NCI-H1092 (cell line): ENCODE measurements around the gene ANKRD10.

Experiments used
- DNase-seq: peaks from one replicate; lab custom pipeline; 2025; lab: John Stamatoyannopoulos, UW

The ANKRD10 gene

DNA sequence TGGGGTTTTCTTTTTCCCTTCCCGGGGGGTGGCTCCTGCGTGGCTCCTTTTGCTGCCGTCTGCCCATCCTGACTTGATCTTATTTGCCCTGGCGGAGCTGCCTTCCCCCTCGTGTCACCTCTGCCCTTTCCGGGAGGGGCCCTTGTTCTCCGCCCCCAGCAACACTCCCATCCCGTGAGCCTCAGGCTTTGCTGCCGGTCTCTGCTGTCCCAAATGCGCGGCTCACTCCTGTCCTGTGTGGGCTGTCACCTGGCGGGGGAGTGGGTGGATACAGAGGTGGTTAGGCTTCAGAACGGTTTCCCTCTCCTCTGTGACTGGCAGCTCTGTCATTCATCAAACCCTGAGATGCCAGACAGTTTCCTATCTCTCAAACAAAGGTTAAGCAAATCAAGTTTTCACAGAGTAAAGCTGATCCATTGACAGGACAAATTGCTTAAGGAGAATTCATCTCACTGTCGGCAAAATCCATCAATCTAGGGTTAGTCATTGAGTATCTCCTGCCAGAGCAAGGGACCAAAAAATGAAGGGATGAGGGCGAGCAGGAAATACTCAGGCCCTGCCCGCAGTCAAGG, 84.0 kb downstream of the ANKRD10 start:
- DNase-seq = no peak

DNA sequence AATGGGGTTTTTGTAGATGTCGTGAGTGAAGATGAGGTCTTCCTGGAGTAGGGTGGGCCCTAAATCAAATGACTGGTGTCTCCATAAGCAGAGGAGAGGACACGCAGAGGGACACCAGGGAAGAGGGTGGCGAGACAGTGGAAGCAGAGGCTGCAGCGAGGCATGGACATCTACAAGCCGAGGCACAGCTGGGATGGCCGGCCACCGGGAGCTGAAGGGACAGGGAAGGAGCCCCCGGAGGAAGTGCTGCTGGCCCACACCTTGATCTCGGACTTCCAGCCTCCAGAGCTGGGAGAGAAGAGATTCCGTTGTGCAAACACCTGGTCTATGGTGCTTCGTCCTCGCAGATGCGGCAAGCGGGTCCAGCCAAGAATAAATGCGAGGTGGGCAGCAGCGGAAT, 84.5 kb downstream of the ANKRD10 start:
- no peak for DNase-seq

DNA sequence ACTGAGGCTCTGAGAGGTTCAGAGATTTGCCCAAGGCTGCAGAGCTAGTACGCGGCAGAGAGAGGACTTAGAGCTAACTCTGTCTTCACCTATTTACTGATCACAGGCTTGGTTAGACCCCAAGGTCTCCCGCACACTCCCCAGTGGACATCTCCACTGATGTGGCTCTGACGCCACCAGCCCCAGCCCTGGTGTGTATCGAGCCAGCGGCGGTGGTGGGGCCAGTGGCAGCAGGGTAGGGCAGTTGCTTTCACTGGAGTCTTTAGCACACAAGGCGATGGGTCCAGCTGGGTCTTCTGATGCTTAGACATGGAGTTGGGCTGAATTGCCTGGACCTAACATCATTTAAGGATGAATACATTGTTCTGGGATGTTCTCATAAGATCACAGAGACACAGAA, 85.4 kb downstream of the ANKRD10 start:
- DNase-seq = no peak

DNA sequence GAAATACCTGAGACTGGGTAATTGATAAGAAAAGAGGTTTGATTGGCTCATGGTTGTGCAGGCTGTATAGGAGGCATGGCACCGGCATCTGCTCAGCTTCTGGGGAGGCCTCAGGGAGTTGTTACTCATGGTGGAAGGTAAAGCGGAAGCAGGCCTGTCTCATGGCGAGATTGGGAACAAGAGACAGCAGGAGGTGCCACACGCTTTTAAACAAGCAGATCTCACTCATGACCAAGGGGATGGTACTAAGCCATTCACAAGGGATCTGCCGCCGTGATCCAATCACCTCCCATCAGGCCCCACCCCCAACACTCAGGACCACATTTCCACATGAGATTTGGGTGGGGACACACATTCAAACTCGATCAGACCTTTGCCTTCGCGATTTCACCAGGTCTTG, 86.2 kb downstream of the ANKRD10 start:
- no peak for DNase-seq
